GM12872 (cell line): ENCODE data around the gene EIF4B.

ENCODE experiments used
- TF ChIP-seq, protein P1 (sequence below): IDR thresholded peaks from 3 replicates; pipeline ENCODE4 v1.5.1; 2011; ENCODE audit warnings: low read depth, mild to moderate bottlenecking, low read length, moderate library complexity; ENCODE audit not compliant: insufficient read depth

EIF4B gene

DNA sequence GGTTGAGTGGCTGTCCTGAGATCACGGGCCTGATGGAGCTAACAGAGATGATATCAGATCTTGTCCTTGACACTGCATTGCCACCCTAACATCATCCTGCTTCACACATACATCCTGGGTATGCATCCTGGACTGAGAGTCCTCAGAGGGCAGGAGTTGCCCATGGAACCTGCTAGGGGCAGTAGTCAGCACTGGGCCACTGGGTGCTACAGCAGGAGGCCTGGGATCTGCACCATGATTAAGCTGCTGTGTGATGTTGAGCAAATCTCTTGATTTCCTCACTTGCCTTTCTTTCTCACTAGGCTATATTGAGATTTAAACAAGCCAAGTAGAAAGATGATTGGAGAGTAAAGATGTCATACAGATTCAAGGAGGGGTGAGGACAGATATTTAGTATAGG is 22.1 kb upstream of the EIF4B start:
- TF ChIP-seq, protein P1, sequence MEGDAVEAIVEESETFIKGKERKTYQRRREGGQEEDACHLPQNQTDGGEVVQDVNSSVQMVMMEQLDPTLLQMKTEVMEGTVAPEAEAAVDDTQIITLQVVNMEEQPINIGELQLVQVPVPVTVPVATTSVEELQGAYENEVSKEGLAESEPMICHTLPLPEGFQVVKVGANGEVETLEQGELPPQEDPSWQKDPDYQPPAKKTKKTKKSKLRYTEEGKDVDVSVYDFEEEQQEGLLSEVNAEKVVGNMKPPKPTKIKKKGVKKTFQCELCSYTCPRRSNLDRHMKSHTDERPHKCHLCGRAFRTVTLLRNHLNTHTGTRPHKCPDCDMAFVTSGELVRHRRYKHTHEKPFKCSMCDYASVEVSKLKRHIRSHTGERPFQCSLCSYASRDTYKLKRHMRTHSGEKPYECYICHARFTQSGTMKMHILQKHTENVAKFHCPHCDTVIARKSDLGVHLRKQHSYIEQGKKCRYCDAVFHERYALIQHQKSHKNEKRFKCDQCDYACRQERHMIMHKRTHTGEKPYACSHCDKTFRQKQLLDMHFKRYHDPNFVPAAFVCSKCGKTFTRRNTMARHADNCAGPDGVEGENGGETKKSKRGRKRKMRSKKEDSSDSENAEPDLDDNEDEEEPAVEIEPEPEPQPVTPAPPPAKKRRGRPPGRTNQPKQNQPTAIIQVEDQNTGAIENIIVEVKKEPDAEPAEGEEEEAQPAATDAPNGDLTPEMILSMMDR, result 0 out of 3 replicates have a peak, but pooled peaks have one; percentile 3

DNA sequence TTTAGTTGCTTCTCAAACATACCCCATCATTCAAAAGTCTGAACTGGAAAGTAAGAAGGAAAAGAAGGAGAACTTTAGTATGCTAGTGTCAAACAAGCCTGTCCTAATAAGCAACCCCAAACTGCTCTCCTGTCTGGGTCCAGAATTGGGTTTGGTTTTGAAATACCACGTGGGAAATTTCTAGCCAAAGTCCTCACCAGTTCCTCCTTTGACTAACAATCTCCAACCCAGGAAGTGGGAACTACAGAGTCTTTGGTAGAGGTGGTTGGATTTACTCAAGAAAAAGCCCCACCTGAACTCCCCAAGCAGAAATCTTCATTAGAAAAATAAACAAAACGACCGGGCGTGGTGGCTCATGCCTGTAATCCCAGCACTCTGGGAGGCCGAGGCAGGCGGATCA is 17.4 kb upstream of the EIF4B start:
- TF ChIP-seq, protein P1, result no peak

DNA sequence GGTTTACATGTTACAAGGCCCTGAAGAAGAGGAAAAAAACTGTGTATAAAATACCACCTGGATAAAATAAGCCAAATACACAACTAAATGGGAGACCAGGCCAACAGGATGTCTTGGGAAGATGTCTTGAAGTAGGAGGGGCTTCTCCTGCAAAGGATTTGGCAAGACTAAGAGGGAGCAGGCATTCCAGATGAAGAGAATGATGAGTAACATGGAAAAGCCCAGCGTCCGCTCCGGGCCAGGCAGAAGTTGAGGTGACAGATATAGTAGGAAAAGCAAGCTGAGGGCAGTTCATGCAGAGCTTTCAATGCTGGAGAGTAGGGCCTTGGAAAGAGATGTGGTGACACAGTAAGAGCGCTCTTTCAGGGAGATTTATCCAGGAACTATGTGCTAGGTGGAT is 16.1 kb upstream of the EIF4B start:
- TF ChIP-seq, protein P1, result no peak

DNA sequence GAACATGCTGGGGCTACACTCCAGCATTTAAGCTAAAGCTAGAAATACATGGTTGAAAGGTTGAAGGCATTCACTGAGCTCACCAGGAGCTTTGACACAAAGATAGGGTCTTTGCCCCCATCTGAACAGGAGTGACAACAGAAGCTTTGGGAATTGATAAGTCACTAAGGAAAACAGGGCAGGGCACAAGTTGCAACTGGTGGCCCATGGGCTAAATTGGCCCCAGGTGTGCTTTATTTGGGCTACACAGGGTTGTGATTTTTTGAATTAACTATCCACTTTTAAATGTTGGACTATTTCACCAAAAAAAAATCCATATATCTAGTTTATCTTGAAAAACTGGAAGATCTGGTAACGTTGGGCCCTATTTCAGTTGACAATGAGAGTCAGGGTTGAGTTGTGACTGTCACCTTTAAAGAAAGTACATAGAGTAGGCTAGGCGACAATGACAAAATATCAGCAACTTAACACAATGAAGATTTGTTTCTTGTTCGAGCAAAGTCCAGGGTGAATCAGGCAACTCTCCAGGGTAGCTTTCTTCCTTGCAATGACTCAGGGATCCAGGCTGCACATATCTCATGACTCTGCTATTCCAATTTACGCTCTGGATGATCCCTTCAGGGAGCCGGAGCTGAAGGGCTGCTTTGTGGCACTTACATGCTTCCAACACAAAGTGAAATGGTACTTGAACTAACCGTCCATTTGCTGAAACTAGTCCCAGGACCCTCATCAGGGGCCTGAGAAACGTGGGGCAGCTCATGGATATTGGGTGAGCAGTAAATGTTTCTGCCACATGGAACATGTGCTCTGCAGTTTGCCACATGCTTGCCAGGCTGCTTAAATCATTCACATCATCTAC is 13.3 kb upstream of the EIF4B start:
- TF ChIP-seq, protein P1, result no peak

DNA sequence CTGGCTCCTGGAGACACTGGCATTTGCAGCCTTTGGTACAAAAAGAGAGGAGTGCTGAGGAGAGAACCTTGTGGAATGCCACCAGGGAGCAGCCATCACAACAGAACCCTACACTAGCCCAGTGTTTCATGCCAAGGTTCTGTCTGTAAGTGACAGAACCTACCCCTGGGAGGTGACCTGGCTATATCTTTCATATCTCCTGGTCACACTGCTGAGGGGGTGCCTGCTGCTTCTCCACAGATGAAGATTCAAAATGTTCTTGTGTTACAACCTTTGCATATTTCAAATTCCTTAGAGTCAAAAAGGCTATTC is 12.7 kb upstream of the EIF4B start:
- TF ChIP-seq, protein P1, result no peak

DNA sequence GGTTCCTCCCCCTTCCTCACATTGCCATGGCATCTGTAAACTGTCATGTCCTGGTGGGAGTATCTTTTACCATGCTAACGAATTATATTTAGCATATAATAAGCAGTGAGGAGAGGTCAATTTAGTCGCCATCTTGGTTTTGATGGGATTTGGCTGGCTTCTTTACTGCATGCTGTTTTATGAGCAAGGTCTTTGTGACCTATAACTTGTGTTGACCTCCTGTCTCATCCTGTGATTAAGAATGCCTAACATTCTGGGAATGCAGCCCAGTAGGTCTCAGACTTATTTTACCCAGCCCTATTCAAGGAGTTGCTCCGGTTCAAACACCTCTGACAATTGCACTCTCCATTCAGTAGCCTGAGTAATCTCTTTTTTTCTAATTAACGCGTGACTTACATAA is 2.1 kb upstream of the EIF4B start:
- TF ChIP-seq, protein P1, result no peak

DNA sequence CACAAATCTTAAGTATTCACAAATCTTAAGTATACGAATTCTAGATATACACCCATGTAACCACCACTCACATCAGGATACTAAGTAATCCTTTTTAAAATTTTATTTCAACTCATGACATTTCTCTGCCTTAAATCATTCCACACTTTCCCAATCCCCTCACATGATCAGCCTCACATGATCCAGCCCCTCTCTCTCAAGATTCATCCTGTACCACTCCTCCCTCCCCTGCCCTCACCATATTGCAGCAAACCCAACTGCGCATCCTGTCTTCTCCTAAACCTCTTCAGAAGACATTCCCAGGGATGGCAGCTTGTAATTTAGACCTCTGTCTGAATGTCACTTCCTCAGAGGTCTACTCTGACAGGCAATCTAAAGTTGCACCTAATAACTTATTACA is 1.7 kb upstream of the EIF4B start:
- TF ChIP-seq, protein P1, result no peak
